Activated gamma-delta T cell treated with Interleukin-2 at 50 U/mL for 16 hours (primary cell): ENCODE results near the gene TMPRSS7.
"Not testable (repeated sequence)": the region's sequence is repeated elsewhere in the genome, so short reads cannot be mapped to it uniquely, and the experiment has no call there.

Source experiments
- DNase-seq: peaks from one replicate; pipeline ENCODE4 v3.0.0-alpha.2; 2020

TMPRSS7 gene

DNA sequence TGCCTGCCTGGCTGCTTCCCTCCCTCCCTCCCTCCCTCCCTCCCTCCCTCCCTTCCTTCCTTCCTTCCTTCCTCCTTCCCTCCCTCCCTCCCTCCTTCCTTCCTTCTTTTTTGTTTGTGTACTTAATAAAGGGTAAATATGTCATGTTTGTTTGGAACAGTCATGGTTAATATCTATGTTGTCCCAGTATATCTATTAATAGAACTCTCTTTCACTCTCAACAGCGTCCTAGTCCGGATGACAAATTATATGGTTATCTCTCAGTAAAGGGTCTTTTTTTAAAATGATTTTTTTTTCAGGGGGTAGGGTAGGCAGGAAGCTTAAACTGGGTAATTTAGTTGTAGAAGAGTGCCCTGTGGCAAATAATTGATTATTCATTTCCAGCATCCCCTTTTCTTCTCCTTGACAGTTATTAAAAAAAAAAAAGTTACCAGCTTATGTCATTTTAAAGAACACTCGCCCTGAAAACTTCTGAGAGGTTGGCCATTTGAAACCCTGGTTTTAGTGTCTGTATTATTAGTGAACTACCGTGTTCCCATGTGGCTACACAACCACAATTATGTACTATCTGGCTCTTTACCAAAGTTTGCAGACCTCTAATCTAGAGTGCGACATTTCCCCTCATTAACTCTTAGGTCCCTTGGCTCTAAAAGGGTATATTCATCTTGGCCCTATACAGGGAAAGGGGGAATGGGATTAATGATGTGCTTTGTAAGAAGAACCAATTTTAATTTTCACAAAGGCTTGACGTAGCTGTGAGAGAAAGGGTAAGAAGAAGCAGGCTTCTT is 22.1 kb upstream of the TMPRSS7 start:
- DNase-seq, result no peak

DNA sequence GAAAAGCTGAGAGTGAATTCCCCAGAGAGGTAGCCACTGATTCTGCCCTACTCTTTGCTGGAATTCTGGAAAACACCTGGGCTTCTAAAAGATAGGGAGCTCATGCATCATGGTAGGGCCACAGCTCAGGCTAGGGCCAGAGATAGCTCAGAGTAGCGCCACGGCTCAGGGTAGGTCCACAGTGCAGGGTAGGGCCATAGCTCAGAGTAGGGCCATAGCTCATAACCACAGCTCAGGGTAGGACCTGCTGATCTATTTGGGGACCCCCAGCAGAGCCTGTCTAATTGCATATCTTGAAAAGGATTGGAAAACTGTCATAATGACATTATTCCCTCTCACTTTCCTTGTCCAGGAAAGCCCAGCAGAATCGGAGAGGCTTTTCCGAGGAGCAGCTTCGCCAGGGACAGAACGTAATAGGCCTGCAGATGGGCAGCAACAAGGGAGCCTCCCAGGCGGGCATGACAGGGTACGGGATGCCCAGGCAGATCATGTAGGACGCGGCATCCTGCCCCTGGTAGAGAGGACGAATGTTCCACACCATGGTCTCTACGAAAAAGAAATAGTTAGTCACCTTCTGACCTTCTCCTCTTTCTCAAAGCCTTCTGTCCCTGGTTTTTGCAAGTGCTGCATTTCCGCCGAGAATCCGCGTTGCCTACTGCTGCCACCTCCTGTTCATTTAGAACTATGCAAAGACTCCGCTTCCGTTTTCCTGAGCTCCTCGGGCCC is 21.3 kb upstream of the TMPRSS7 start:
- DNase-seq, result peak; percentile 48

DNA sequence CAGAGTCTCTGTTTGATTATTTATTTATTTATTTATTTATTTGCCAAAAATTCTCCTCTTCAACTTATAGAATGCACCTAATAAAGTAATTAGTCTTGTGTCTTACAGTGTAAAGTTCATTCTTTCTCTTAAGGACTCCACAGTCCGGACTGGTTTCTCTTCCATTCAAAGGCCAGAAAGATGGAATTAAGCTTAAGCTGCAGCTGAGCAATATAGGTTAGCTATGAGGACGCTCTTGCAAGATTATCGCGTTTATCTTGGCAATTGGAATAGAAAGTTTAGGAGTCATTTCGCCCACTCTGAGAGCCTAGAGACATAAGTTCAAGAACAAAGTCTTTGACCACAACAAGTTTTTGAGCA is 20.8 kb upstream of the TMPRSS7 start:
- no peak for DNase-seq

DNA sequence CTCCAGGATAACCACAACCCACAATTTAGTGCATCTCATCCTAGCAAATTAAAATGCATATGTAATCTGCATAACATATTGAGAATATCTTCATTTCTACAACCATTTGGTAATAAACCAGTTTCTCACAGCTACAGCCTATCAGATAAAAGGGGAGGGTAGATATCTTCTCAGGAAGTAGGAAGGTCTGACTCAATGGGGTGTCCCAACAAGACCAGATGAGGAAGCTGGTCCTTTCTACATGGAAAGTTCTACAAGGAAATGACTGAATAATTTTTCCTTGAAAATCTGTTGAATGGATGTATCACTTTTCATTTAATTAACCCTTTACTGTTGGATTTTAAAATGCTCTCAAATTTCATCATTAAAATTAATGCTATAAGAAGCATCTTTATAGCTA is 17.4 kb upstream of the TMPRSS7 start:
- no peak for DNase-seq

DNA sequence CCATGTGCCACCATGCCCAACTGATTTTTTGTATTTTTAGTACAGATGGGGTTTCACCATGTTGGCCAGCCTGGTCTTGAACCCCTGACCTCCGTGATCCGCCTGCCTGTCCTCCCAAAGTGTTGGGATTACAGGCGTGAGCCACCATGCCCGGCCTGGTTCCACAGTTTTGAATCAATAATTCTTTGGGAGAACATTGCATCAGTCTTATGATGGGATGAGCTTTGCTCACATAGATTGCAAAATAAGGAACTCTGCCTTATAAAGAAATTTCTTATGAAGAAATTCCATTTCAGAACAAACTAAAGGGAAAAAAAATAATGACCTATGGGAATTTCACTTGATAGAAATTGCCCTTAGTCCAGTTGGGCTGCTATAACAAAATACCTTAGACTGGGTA is 15.8 kb upstream of the TMPRSS7 start:
- no peak for DNase-seq

- DNase-seq, result no peak
These were observed 14.8 kb upstream of the TMPRSS7 start for GRCh38 chr3:112019716-112020115.

DNA sequence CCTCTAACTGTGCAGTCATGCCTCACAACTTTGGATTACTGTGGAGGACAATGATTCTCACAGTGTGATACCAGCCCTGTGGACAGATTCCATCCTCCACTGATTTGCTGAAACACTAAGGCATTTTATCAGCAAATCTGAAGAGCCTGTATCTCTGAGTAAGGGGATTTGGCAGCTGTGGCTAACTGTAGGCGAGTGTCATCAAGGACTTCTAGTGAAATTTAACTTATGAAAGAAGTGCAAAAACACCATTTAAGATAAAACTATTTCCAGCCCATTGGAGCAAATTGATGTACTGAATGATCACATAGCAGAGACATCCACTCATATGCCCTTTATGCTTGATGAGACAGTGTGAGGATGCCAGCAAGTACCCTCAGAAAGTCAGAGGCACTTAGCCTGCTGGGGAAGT is 13.9 kb upstream of the TMPRSS7 start:
- no peak for DNase-seq

GRCh38 chr3:112027142-112027541 is 7.4 kb upstream of the TMPRSS7 start:
- DNase-seq, result no peak

DNA sequence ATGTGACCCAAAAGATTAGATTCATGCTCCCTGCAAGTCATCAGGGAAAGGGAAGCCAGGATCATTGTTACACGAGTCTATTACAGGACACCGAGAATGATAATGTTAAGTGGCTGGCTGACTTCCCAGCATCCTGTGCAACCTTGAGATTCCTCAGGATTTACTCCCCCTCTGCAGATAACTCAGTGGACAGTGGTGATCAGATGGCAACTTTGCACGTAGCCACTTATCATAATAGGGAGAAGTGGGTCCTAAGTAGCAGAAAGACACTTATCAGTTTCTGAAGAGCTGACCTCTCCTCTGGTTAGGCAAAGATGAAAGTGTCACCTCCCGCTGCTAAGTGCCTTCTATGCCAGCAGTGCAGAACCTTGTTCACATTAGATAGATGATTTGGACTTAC is 6.7 kb upstream of the TMPRSS7 start:
- no peak for DNase-seq

DNA sequence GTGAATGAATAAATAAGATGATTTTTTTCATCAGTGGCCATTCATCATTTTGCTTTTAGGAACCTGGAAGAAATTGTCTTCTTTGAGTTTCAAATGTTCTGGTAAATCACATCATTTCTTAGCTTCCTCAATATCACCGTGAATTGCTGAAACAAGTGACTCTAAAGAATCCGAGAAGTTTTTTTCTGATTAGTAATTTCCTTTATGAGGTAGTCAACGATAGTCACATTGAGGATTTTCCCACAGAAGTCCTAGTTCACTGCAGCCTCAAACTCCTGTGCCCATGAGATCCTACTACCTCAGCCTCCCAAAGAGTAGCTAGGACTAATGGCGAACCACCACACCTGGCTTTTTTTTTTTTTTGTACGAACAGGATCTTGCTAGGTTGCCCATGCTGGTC is 3.6 kb upstream of the TMPRSS7 start:
- DNase-seq, result no peak

DNA sequence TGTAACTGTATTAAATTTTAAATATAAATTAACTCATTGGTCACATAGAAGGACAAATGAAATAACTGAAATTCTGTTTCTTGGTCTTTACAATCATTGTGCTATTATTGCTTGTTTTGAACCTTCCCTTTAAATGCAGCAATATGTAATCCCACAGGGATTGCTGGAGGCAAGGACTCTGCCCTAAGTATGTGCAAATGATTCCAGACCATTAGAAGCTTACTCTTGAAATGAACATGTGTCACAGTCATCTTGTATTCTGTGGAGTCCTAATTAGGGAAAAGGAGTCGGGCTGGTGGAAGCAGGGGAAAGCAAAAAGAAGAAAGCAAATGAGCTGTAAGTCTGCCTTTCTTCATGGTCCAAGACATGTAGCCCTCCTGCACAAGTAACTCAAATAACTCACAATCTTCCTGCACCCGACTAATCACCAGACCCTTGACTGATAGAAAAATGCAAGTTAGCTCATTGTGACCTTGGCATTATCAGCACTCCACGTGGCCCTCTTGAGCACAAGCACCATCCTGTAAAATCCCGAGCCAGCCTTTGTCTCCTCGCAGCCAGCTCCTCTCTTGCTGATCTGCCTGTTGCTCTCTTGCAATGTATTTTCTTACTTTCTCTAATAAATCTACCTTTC is 2.3 kb upstream of the TMPRSS7 start:
- DNase-seq, result no peak

GRCh38 chr3:112035241-112035640 is 705 bp downstream of the TMPRSS7 start:
- DNase-seq, result no peak

GRCh38 chr3:112037194-112037593 is 2.7 kb downstream of the TMPRSS7 start:
- not testable (repeated sequence) for DNase-seq

GRCh38 chr3:112038863-112039262 is 4.3 kb downstream of the TMPRSS7 start:
- DNase-seq, result no peak

- no peak for DNase-seq
These were observed 6.8 kb downstream of the TMPRSS7 start for GRCh38 chr3:112041321-112041720.

GRCh38 chr3:112042842-112043280 is 8.3 kb downstream of the TMPRSS7 start:
- DNase-seq, result no peak

GRCh38 chr3:112043621-112044201 is 9.2 kb downstream of the TMPRSS7 start:
- peak; percentile 39 for DNase-seq

DNA sequence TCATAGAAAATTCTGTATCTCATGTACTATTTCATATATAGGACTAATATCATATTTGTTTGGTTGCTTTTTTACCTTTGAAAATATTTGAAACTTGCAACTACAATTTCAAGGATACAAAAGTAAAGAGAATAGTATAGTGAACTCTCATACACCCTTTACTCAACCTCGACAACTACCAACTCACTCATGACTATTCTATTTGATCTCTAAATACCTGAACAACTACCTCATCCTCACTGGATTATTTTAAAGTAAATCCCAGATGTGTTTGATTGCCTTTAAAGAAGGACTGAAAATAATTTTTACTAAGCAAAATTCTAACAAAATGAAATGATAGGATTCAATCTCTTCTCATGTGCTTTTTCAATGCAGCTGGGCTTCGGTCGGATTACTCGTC is 12.1 kb downstream of the TMPRSS7 start:
- DNase-seq, result no peak

DNA sequence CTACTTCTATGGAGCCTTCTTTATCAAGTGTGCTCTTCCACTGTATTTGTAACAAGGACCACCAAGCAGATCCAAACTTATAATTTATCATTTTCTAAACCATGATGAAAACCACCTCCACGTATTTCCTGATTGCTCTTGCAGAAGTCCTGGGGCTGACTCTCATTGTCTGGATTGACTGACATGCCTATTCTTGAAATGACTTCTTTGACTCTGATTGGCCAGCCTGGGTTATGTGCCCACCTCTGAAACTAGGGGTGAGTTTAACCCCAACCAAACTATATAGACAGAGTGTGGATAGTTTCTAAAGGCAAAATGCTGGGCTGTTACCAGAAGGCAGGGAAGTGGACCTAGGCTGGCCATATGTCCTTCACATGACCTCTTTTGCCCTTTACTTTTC is 12.7 kb downstream of the TMPRSS7 start:
- no peak for DNase-seq

DNA sequence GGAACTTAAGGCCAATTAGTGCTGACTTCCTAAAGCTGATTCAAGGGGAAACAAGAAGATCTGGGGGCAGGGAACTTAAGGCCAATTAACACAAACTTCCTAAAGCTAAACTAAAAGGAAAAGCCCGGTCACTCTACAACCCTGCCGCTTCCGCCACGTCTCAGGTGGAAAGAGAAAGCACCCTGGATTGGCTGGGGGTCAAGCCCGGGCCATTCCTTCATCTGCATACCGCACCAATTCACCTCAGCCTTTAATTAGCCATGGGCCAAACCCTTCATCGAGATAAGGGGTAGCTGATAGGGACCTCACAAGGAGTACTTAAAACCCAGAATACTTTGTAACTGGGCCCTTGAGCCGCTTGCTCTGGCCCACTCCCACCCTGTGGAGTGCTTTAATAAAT is 14.4 kb downstream of the TMPRSS7 start:
- no peak for DNase-seq

- DNase-seq, result no peak
These were observed 18.7 kb downstream of the TMPRSS7 start for GRCh38 chr3:112053229-112053628.

GRCh38 chr3:112056451-112056929 is 22.0 kb downstream of the TMPRSS7 start:
- no peak for DNase-seq

DNA sequence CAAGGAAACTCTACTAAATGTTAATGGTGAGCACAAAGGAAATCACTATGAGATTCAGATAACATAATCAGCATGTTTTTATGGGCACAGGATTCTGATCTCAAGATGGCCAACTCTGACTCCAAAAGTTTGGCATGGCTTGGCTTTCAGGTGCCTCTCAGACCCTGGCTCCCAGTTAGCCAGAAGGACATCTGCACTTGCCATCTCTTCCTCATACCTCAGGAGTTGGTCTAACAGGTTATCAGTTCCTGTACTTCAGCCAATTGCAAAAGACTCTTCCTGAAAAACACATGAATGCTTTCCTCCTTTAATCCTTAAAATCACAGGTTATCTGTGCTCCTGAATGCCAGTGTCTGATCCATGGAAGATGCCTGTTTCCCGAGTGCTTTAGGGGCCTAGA is 25.0 kb downstream of the TMPRSS7 start:
- DNase-seq, result no peak

DNA sequence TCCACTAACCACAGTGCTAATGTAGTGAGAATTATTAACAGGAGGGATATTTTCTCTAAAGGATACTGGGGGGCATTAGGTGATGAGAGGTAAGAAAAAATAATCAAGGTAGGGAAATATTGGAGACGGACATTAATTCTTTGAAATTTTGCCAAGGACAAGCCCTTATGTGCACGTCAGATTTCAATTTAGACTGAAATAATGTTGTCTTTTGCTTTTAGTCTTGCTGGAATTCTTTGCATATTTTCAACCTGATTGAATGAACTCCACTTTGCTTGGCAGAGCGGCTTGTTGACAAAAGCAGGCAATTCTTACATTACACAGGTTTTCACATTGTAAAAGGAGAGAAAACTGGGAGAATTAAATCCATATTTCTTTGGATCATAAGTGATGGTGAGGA is 26.6 kb downstream of the TMPRSS7 start:
- DNase-seq, result no peak
